GM19240 (cell line): ENCODE measurements around the gene TRAPPC10.
"Not testable (repeated sequence)": the region's sequence is repeated elsewhere in the genome, so short reads cannot be mapped to it uniquely, and the experiment has no call there.

Source experiments
- DNase-seq: peaks from one replicate; pipeline ENCODE4 v3.0.0; 2011; ENCODE audit warnings: low spot score; ENCODE audit not compliant: insufficient read length

The TRAPPC10 gene

GRCh38 chr21:44088401-44088780 lies 76.3 kb downstream of the TRAPPC10 start:
- DNase-seq = no peak

DNA sequence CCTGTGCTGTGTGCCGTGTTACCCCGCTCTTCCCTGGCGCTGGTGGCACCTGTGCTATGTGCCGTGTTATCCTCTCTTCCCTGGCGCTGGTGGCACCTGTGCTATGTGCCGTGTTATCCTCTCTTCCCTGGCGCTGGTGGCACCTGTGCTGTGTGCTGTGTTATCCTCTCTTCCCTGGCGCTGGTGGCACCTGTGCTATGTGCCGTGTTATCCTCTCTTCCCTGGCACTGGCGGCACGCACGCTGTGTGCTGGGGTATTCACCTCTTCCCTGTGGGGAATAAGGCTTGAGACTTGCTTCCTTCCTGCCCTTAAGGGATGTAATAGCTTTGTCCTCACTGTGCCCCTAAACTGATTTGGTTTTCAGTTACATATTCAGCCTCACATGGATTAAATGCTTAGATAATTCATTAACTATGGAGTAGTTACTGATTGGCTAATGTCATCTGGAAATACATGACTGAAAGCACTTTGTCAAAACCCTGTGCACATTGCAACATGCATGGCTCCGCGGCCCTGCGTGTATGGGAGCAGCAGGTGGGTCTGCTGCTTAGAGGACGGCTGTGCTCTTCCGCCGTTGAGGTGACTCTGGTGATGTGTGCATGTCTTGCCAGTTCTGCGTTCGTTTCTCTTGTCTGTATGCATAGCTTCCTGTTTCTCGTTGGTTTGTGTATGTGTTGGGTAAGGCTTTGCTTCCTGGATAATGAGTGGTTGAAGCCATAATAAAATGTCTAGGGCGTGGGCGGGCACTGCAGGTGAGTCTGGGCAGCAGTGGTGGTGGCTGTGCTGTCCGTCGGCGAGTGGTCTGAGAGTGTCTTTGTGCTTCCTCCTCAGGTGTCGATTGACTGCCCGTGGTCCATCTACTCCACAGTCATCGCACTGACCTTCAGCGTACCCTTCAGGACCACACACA lies 77.1 kb downstream of the TRAPPC10 start:
- no peak for DNase-seq

GRCh38 chr21:44090325-44090724 lies 78.2 kb downstream of the TRAPPC10 start:
- DNase-seq = no peak

- DNase-seq = no peak
Observed at GRCh38 chr21:44092211-44092610, 80.1 kb downstream of the TRAPPC10 start.

- DNase-seq = no peak
Observed at GRCh38 chr21:44093761-44094160, 81.7 kb downstream of the TRAPPC10 start.

DNA sequence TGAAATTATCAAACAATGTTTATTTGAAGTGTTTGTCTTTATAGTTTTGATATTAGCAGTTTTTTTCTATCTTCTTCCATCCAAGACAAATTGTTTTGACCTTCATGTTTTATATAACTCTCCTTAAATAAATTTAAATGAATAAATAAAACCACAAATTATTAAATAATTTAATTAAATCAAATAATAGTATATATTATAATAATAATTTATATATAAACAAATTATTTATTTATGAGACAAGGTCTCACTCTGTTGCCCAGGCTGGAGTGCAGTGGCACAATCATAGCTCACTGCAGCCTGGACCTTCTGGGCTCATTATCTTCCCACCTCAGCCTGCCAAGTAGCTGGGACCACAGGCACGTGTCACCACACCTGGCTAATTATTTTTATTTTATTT lies 82.7 kb downstream of the TRAPPC10 start:
- no peak for DNase-seq

DNA sequence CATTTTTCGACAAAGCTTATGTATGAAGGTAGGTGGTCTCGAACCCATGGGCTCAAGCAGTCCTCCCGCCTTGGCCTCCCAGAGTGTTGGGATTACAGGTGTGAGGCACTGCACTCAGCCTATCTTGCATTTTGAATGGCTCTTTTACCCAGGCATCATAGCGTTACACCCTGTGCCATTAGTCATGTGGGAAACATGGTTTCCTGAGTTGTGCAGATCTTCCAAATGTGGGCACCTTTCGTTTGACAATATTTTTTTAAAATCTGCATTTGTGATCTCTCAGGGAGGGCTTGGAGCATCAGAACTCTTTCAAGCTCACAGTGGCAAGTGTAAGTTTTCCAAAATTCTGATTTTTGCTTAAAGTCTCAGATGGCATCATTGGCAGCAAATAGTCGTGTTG lies 86.4 kb downstream of the TRAPPC10 start:
- DNase-seq = not testable (repeated sequence)

DNA sequence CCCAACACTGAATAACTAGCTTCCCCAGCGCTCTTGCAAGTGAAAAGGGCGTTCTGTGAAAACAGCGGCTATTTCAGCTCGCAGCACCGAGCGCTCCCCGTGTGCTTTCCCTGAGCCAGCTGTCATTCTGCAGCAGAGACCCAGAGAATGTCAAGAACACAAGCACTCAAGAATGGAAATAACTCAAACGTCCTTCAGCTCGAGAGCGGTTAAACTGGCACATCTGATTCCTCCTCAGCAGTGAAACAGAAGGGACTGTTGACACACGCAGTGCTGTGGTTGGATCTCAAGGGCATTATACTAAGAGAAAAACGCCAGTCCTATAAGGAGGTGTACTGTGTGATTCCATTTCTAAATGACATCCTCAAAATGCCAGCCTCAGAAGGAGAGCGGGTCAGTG lies 86.9 kb downstream of the TRAPPC10 start:
- DNase-seq = not testable (repeated sequence)

DNA sequence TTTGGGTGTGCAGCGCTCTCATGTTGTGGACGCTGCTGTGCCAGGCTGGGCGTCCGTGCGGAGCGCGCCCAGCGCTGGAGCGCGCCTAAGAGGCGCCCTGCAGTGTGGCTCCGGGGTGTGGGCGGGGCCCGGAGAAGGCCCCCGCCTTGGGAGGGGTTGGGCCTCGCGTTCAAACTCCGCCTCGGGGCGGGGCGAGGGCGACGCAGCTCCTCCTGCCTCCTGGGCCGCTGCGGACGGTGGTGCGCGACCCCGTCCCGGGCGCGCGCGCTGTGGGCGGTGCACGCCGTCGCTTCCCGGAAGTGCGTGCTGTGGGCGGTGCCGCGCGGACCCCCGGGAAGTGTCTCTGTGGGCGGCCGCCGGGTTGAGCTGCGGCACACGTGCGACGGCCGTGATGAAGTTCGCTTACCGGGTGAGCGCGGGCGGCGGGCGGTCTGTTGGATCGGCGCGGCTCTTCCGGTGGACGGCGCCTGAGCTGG lies 95.0 kb downstream of the TRAPPC10 start, which contains the start of gene PWP2:
Gene PWP2, plus strand, starts transcription at position 374 of the 476 bp plus-strand sequence. Its CDS starts 18 bp downstream, at position 392.
- not testable (repeated sequence) for DNase-seq

GRCh38 chr21:44107589-44107988 lies 95.5 kb downstream of the TRAPPC10 start:
- DNase-seq = not testable (repeated sequence)

GRCh38 chr21:44113702-44114371 lies 101.7 kb downstream of the TRAPPC10 start:
- not testable (repeated sequence) for DNase-seq

GRCh38 chr21:44122131-44122530 lies 110.0 kb downstream of the TRAPPC10 start:
- DNase-seq = not testable (repeated sequence)

- DNase-seq = not testable (repeated sequence)
Observed at GRCh38 chr21:44127827-44128226, 115.7 kb downstream of the TRAPPC10 start.

GRCh38 chr21:44133715-44134057 lies 121.6 kb downstream of the TRAPPC10 start:
- DNase-seq = not testable (repeated sequence)

GRCh38 chr21:44134732-44135131 lies 122.6 kb downstream of the TRAPPC10 start:
- not testable (repeated sequence) for DNase-seq

- not testable (repeated sequence) for DNase-seq
Observed at GRCh38 chr21:44138039-44138438, 125.9 kb downstream of the TRAPPC10 start.

- DNase-seq = not testable (repeated sequence)
Observed at GRCh38 chr21:44139787-44140551, 127.9 kb downstream of the TRAPPC10 start.

DNA sequence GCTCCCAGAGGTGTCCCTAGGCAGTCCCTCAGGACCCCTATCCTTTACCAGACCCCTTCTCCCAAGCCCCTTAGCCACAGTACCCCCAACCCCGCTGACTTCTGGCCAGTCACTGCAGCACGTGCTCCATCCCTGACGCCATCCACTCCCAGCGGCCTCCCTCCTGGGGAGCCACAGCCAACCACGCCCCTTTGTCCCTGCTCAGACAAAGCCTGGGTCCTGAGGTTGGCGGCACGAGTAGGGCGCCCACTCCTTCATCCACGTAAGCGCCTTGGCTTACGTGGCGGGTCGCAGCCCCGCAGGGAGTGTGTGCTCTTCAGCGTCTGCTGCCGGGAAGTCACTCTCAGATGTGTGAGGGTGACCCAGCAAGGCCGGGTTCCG lies 128.4 kb downstream of the TRAPPC10 start:
- DNase-seq = not testable (repeated sequence)

DNA sequence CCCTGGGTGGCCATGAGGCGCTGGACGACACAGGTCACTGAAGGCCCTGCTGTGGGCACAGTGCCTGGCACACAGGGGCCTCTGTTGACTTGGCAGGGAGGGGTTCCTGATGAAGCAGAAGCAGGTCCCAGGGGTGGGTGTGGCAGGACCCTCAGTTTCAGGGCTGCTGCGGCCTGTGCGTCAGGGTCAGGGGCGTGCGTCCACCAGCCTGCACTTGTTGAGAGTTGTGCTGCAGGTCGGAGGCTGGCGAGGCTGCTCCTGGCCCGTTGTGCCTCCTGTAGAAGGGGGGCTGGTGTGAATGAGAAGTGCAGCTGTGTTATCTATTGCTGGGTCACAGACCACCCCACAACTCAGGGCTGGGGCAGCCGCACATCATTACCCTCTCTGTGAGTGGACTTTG lies 130.4 kb downstream of the TRAPPC10 start:
- not testable (repeated sequence) for DNase-seq

GRCh38 chr21:44143380-44143779 lies 131.3 kb downstream of the TRAPPC10 start:
- DNase-seq = not testable (repeated sequence)

- DNase-seq = not testable (repeated sequence)
Observed at GRCh38 chr21:44143996-44144395, 131.9 kb downstream of the TRAPPC10 start.
